GM23248 (cell line): ENCODE results near the gene KDM6A.

Experiments used
- EZH2 ChIP-seq: fragments of 200-600 bp; sonication (generic); IDR thresholded peaks from 2 replicates; pipeline ENCODE4 v1.6.1; 2018; ENCODE audit warnings: antibody characterized with exemption, mild to moderate bottlenecking; ENCODE audit not compliant: insufficient read depth, poor library complexity, severe bottlenecking
- EZH2phosphoT487 ChIP-seq: fragments of 200-600 bp; sonication (generic); IDR thresholded peaks from 2 replicates; pipeline ENCODE4 v1.6.1; 2018; ENCODE audit warnings: antibody characterized with exemption, moderate library complexity, mild to moderate bottlenecking, low read depth; ENCODE audit not compliant: insufficient read depth

DNA sequence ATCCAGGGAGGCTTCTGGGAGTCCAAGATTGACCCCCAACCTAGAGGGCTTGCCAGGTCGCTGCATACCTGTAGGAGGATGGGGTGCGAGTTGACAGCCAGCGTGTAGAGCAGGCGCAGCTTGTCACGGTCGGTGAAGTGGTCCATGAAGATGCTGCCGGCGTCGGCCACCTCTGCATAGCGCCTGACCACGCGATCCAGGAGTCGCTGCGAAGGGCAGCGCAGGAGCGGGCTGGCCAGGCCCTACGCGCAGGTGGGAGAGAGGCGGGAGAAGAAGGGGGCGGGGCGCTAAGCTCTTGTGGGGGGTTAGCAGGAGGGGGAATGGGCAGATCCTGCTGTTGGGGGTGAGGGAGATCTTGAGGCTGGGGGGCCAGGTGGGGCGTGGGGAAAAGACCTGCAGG lies 284.7 kb downstream of the KDM6A start:
- TF ChIP-seq EZH2: no peak
- TF ChIP-seq EZH2phosphoT487: no peak
